NCI-H2029 treated with DMSO at 0.1 percent for 48 hours (cell line): ENCODE results near the gene SLC16A12.

Source experiments
- DNase-seq: peaks from one replicate; lab custom pipeline; 2025; lab: John Stamatoyannopoulos, UW

SLC16A12 gene

DNA sequence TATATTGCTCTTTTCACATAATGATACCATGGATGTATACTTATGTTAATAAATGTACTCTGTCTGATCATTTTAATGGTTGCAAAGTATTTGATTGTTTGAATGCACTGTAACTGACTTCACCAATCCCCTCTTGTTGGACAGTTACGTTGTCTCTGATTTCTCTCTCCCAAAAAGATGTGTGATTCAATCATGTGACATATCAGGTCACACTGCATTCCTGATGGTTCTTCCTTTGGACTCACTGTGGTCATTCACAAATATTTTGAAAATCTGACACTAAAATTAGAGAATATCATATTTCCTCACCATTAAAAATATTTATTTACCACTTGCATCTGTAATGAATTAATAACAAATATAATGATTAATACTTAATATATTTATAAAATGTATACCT is 22.2 kb downstream of the SLC16A12 start:
- DNase-seq = no peak

DNA sequence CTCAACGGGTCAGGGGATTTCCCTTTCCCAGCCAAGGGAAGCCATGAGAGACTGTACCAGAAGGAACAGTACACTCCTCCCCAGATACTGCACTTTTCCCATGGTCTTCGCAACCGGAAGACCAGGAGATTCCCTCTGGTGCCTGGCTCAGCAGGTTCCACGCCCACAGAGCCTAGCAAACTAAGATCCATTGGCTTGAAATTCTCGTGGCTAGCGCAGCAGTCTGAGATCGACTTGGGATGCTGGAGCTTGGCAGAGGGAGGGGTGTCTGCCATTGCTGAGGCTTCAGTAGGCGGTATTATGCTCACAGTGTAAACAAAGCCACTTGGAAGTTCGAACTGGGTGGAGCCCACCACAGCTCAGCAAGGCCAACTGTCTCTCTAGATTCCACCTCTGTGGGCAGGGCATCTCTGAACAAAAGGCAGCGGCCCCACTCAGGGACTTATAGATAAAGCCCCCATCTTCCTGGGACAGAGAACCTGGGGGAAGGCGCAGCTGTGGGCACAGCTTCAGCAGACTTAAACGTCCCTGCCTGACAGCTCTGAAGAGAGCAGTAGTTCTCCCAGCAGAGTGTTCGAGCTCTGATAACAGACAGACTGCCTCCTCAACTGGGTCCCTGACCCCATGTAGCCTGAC is 29.6 kb downstream of the SLC16A12 start:
- no peak for DNase-seq

DNA sequence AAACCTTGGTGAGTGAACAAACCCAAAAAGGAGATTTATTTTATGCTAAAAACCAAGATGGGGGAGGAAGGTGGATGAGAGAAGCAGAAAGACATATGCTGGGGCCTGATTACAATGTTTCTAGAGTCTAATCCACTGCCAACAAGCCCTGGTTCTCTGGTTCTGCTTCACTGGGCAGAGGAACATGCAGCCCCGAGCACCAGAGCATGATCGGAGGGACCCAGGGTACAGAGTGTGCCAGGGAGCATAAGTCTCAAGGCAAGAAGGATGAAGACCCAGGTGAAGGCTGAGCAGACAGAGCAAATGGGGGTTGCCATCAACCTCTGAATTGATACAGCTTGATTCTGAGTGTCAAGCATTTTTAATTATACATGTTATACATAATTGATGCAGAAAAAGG is 30.7 kb downstream of the SLC16A12 start:
- no peak for DNase-seq

DNA sequence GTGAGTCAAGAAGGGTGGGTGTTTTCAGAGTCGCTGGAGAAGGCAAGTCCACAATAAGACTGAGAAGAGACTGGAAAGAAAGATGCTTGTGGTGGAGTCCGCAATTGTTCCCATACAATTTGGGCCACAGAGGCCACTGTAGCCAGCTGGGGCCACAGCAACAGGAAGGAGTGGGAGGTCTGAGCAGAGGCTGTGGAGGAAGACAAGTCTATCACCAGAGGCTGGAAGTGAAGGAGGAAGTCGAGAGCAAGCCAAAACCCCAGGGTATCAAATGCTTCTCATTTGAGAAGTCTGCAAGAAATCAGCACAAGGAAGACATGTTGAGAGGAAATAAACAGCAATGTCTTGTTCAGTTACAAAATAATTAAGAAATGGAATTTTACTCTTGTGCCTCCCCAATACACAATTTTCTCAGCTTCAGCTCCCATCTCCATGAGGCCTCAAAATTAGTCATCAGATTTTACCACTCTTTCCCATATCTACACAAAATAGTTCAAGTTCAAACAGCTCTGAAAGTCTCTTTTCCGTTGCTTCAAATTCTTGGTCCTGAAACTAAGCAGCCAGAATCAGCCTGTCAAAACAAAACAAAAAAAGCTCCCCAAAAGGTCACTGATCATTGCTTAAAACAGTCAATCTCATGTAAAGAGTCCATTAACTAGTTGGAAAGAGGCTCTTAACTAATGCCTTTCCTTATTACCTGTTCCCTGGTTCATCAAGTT is 31.6 kb downstream of the SLC16A12 start:
- DNase-seq = no peak

DNA sequence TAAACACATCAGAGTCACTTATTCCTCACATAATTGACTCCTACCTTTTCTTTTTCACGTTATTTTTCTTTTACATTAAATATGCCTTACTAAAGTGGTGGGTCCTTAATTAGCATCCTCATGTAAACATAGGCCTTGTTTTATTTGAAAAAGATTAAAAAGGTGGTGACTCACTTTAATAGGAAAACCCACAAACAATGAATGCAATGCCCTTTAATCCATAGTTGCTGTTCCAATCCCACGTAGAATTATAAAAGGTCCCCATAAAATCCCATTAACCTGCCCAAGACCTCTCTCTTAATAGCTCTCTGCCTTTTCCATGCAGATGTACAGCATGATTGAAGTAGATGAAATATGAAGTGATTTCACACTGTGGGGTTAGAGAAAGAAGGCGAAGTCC is 32.2 kb downstream of the SLC16A12 start:
- no peak for DNase-seq

DNA sequence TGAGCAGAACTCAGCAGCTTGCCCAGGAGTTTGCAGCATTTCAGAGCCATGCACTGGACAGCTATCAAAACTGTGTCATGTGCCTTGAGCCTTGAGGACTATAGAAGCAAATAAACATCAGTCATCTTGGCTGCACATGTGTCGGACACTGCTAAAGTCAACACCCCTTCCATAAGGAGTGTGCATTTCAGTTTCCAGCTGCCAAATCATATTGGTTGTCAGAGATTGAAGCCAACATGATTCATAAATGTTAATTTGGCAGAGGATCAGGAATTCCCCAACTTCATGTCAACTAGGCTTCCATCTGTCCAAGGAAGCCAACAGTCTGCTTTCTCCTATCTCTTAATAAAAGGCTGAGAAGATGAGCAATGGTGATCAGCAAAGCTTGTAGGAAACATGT is 32.8 kb downstream of the SLC16A12 start:
- no peak for DNase-seq

DNA sequence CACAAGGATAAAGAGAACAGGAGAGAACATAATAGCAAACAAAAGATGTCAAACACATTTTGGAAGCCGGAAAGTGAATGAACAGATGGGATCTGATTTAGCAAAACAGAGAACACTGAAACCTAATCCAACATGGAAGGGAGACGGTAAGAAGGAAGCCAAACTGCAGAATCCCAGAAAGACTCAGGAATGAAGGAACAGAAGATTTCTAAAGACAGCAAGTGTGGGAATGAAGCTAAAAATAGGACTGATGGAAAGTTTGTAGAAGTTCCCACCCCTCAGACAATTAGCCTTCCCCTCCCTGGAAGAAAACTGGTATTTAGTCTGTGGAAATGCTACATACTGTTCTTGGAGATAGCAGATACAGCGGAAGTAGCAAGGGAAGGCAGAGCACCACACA is 40.8 kb downstream of the SLC16A12 start:
- DNase-seq = no peak

DNA sequence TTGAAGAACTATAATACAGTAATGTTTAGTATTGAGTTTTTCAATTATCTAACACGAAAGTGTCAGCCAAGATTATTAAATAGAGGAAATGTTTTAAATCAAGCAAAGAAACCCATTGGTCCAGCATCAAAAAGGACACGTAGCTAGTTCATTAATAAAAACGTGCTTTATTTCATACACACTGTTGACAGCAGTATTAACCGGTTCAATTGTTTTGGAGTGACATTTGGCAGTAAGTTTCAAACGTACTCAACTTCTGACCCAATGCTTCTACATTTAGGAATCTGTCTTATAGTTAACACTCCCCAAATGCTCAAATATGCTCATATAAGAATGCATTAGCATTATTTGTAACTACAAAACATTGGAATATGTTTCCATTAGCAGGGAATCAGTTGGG is 41.3 kb downstream of the SLC16A12 start:
- DNase-seq = no peak

DNA sequence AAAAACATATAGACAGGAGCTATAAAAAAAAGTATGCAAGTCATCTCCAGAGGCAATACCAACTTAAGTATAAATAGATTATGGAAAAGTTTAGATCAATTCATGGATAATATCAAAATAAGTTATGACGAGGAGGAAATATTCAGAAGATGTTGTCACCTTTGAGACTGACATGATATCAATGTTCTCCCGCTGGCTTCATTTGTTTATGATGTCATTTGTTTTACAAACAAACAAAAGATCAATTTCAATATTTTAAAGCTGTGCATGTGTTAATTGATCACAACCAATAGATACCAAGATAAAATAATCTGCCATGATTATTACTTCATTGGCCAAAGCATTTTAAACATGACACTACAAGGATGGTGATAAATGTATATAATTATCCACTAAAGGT is 43.5 kb downstream of the SLC16A12 start:
- DNase-seq = no peak

DNA sequence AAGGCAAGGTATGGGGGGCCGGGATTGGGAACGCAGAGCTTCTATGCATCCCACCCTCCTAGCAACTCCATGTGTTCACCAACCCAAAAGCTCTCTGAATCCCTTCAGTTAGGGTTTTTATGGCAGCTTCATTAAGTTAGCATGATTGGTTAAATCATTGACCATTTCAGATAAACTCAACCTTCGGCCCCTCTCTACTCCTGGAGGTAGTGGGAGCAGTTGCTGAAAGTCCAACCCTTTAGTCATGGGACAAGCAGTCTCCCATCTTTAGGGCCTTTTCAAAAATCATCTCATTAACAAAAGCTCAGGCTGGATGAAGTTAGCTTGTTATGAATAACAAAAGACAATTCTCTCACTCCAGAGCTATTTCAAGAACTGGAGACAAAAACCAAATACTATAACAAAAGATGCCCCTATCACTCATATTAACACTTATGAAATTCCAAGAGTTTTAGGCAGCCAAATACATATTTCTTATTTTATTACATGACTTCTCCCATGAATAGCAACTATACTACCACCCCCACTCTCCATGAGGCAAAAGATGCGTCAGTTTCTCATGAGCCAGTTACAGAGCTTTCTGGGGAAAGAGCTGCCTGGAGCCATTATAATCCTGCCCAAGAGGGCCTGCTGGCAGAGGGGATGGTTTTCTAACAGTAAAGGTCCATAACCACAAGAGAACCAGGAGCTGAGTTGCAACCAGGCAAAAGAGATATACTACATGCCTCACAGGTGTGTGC is 44.6 kb downstream of the SLC16A12 start:
- DNase-seq = no peak

DNA sequence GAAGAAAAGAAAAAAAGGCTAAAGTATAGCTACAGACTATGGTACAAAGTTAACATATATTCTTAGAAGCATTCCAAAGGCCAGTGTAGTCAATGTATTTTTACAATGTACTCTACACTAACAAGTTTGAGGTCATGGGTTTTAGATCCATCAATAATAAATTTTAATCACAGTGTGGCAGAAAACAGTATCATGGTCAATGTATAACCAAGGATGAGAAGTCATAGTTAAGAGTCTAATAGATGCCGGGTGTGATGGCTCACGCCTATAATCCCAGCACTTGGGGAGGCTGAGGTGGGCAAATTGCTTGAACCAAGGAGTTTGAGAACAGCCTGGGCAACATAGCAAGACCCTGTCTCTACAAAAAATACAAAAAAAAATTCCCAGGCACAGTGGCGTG is 53.1 kb downstream of the SLC16A12 start:
- DNase-seq = no peak

DNA sequence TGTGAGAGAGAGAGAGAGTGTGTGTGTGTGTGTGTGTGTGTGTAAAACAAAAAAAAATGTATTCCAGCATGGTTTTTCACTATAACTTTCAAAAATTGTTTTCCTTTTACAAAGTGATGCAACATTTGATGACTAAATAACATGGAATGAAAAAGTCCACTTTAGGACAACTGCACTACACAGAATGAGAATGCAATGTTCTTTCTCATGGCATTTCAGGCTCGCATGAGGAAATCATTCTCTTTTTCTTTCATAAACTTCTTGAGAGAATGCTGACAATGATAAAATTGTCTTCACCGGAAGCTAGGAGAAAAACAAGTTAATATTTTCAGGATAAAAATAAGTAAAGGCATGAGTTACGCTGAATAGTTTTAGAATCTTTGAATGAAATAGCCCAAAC is 53.7 kb downstream of the SLC16A12 start:
- no peak for DNase-seq

DNA sequence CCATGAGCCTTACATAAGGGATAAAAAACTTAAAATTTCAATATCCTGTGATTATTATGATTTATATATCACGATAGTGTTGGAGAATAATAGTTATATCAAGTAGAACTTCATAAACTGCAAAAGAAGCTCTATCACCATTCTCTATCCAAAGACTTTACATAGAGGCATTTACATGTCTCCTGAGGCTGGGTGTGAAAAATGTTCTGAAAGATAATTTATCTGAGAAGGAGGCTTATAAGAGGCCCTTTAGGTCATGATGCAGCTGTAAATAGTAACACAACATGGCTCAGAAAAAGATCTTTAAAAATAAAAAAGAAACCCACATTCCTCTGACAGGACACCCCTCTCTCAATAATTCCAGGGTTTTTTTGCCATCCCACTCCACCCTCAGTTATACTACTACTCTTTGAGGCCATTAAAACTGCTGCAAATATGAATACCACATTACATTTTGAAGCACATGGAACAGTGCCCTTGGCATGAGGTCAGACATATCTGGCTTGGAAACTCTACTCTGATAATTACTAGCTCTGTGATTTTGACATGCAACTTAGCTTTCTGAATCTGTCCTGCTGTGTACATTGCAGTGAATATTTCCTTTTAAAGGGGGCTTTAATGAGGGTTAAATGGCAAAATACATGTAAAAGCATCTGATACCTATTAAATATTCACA is 55.5 kb downstream of the SLC16A12 start:
- DNase-seq = no peak

DNA sequence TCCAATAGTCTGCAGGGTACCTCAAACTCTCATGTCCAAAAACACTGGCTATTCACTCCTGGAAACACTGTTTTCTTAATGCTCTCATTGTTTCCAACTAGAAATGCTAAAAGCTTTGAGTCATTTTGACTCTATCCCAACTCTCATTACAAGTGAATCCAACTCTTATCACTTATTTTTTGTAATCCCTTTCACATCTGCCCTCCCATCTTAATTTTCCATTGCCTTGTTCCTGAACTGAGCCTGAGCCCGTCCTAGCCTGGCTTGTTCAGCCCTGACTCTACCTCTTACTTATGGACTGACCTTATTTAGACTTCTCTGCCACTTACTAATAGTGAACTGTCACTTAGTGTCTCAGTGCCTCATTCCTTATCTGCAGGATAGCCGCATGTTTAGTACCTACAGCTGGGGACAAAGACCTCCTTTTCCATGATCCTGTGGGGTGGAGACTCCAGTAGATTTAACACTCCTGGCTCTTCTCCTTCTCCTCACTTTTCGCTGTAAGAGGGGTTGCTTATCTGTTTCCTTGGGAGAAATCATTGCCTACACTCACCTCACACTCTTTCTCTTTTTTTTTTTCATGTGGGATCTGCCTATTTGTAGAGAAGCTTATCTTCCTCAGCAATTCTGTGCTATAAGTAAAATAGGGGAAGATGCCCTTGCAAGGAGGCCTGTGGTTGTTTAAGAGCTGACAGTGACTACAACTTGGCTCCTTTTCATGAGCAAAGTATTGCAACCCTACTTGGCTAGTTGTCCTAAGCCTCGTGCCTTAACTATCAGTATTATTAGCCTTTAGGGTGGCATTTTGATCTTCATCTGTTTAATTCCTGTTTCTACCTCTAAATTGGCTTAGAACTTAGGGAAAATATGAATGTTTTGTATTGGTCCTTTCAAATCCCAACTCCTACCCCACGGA is 56.4 kb downstream of the SLC16A12 start:
- no peak for DNase-seq

DNA sequence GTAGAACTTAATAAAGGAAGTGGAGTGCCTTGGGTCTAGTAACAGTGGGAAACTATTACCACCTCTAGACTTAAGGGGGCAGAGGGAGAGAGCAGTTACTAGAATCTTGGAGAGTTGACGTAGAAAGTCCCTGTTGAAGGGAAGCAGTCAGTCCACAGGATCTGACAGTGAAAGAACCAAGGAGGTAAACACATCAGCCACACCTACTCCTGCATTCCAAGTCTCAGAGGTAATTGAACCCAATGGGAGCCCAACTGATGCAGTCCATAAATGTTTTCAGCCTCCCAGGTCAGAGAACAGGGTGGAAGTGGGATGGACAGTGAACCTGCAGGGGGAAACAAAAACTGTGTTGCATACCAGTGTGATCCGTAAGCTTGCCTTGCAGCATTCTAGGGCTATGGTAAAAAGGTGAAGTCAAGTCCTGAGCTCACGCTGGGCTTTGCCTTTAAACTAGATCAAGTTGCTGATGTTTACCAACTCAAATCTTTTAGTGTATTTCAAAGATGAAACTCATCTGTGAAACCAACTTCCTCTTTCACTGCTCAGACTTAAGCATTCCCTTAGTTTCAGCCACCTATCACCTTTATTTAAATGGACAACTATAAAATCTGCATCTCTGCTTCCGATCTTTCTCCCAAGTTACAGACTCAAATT is 57.2 kb downstream of the SLC16A12 start:
- DNase-seq = no peak

DNA sequence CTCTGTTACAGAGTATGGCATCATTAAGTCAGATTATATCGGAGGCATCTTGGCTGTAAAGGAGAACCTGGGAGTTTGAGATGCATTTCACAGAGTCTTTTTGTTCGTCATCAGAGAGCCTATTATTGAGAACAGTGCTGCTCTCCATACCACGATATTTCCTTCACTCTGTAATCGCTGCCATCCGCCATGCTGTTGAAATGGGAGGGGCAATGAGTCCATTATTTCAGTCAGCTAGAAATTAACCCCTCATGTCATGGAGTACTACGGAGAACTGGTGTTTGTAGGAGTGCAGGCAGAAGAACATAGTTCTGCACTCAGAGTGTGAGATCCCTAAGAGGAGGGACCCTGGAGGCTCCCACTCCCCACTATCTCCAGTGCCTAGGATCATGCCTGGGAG is 59.2 kb downstream of the SLC16A12 start:
- DNase-seq = no peak

DNA sequence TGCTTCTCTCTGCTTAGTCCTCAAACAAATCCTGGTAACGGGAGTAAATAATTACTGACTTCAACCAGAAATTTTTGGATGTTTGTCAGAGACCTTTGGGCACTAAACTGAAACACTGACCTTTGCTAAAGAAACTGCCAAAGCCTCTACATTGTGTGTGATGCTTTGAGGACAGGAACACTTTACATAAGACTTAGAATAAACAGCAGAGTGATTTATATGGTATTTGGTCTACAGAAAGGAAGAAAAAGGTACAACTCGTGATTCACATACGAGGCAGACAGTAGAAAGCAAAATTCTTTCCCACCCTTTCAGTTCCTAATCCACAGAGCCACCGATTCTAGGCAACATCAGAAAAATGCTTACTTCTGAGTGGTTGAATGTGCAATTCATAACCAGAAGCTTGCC is 59.8 kb downstream of the SLC16A12 start:
- no peak for DNase-seq

DNA sequence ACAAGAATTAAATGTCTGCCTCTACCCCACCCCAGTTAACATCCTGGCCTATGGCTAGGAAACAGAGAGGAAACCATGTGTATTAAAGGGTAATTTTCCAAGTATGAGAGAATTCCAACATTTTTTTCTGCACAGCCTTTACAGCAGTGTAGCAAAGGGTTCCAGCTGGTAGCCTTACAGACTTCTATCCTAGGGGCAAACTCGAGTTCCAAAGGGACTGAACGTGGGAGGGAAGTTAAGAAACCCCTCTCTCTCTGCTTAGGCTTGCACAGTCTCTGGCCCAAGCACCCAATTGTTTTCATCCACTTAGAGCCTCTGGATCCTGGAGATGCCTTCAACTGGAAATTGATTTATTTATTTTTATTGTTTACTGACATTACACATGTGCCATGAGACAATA is 60.3 kb downstream of the SLC16A12 start:
- no peak for DNase-seq

DNA sequence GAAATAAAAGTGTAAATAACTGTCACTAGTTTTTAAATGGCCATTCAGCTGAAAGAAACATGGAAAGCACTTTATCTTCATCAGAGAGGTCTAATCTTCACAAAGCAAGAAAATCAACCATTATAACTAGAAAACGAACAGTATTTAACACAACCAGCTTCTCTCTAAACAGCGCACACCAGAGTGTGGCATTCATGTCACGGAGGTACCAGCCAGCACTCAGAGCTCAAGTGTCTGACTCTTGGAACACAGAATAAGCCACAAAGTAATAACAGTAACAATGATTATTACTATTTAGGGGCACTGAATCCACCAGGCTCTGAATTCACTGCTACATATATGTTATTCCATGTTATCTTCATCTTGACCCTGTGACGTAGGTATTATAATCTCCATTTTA is 60.9 kb downstream of the SLC16A12 start:
- DNase-seq = no peak

DNA sequence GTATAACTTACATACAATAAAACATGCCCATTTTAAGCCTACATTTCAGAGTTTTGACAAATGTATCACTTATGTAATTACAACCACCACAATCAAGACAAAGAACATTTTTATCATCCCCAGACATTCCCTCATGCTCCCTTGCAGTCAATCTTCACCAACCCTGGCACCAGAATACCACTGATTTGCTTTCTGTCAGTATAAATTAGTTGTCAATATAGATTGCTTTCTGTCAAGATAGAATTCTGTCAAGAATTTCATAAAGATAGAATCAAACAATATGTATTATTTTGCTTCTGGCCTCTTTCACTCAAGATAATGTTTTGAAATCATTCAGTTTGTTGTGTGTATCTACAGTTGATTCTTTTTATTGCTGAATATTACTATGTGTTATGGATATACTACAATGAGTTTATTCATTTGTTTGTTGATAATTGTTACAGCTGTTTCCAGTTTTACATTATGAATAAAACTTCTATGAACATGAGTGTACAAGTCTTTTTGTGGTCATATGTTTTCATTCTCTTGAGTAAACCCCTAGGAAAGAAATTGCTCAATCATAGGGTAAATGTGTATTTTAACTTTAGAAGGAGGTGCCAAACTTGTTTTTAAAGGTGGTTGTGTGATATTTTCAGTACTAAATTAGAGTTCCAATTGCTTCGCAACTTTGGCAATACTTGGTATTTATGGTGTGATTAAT is 64.1 kb downstream of the SLC16A12 start:
- no peak for DNase-seq

DNA sequence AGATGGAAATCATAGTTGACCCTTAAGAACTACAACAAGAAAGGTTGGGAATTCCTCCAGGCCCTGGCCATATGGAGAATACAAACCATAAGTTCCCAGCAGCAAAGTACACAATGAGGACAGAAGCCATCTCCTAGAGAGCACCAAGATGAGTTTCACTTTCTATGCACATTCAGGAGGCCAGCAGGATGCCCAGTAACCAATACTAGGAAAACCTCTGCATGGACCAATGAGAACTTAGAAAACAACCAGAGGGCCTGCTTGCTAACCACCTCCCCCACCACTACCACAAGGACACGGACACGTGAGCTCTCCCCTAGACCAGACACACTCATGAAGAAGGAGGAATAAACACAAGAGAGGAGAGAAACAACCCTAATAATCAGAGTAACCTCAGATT is 64.8 kb downstream of the SLC16A12 start:
- DNase-seq = no peak
